ENCODE data around the gene NPIPA5.
"Not testable (repeated sequence)": the region's sequence is repeated elsewhere in the genome, so short reads cannot be mapped to it uniquely, and the experiment has no call there.

The NPIPA5 gene

GRCh38 chr16:15389916-15390315 lies 11.8 kb upstream of the NPIPA5 start:
- FAIRE-seq = not testable (repeated sequence)

- not testable (repeated sequence) for FAIRE-seq
These were observed 10.0 kb upstream of the NPIPA5 start for GRCh38 chr16:15388060-15388459.

- not testable (repeated sequence) for FAIRE-seq
These were observed 4.7 kb upstream of the NPIPA5 start for GRCh38 chr16:15382810-15383209.

GRCh38 chr16:15357495-15357894 lies 20.6 kb downstream of the NPIPA5 start:
- not testable (repeated sequence) for FAIRE-seq

GRCh38 chr16:15354846-15355245 lies 23.2 kb downstream of the NPIPA5 start:
- not testable (repeated sequence) for FAIRE-seq

GRCh38 chr16:15352852-15353251 lies 25.2 kb downstream of the NPIPA5 start:
- not testable (repeated sequence) for FAIRE-seq

GRCh38 chr16:15351745-15352144 lies 26.3 kb downstream of the NPIPA5 start:
- FAIRE-seq = not testable (repeated sequence)

GRCh38 chr16:15351251-15351650 lies 26.8 kb downstream of the NPIPA5 start:
- FAIRE-seq = not testable (repeated sequence)

- FAIRE-seq = not testable (repeated sequence)
These were observed 29.4 kb downstream of the NPIPA5 start for GRCh38 chr16:15348721-15349120.

- FAIRE-seq = not testable (repeated sequence)
These were observed 35.8 kb downstream of the NPIPA5 start for GRCh38 chr16:15342337-15342736.

- not testable (repeated sequence) for FAIRE-seq
These were observed 39.1 kb downstream of the NPIPA5 start for GRCh38 chr16:15338986-15339385.

- FAIRE-seq = not testable (repeated sequence)
These were observed 40.0 kb downstream of the NPIPA5 start for GRCh38 chr16:15337974-15338605.

- FAIRE-seq = not testable (repeated sequence)
These were observed 42.5 kb downstream of the NPIPA5 start for GRCh38 chr16:15335609-15336008.

GRCh38 chr16:15333969-15334368 lies 44.1 kb downstream of the NPIPA5 start:
- not testable (repeated sequence) for FAIRE-seq

GRCh38 chr16:15330978-15331377 lies 47.1 kb downstream of the NPIPA5 start:
- FAIRE-seq = not testable (repeated sequence)

- FAIRE-seq = not testable (repeated sequence)
These were observed 53.1 kb downstream of the NPIPA5 start for GRCh38 chr16:15324954-15325353.

GRCh38 chr16:15323373-15323772 lies 54.7 kb downstream of the NPIPA5 start:
- FAIRE-seq = not testable (repeated sequence)

- FAIRE-seq = not testable (repeated sequence)
These were observed 56.9 kb downstream of the NPIPA5 start for GRCh38 chr16:15321221-15321620.

- not testable (repeated sequence) for FAIRE-seq
These were observed 63.5 kb downstream of the NPIPA5 start for GRCh38 chr16:15314562-15314961.

Measured in A204.1 (cell line).